DND-41 (cell line): ENCODE results near the gene MYOM3.

Experiments
- ATAC-seq: fragments of 200-7000 bp; cut with Tn5 transposase; 3 replicates; pipeline ENCODE4 v1.9.1; 2021; ENCODE audit warnings: low read depth; ENCODE audit not compliant: insufficient read depth
- DNase-seq: peaks from one replicate; pipeline ENCODE4 v3.0.0-alpha.2; 2020
- H2AFZ ChIP-seq: 2 replicates; pipeline ENCODE4 v1.6.0; 2012; ENCODE audit warnings: low read depth, low read length
- H3K27ac ChIP-seq: 2 replicates; pipeline ENCODE4 v1.5.1; 2012; ENCODE audit warnings: low read length, inconsistent platforms
- H3K27me3 ChIP-seq: fragments of 200-600 bp; sonication (generic); 2 replicates; pipeline ENCODE4 v1.6.0; 2012; ENCODE audit warnings: low read length, mild to moderate bottlenecking, inconsistent platforms; ENCODE audit not compliant: insufficient read depth, poor library complexity
- H3K36me3 ChIP-seq: 2 replicates; pipeline ENCODE4 v1.5.1; 2012; ENCODE audit warnings: low read length, inconsistent platforms; ENCODE audit not compliant: insufficient read depth
- H3K4me1 ChIP-seq: 2 replicates; pipeline ENCODE4 v1.5.1; 2012; ENCODE audit warnings: mild to moderate bottlenecking, low read length; ENCODE audit not compliant: insufficient read depth
- H3K4me2 ChIP-seq: 2 replicates; pipeline ENCODE4 v1.6.0; 2012; ENCODE audit warnings: mild to moderate bottlenecking, moderate library complexity, low read length, inconsistent platforms; ENCODE audit not compliant: insufficient read depth
- H3K4me3 ChIP-seq, 2 experiments: fragments of 200-600 bp in 1 of 2; shearing (Covaris generic) in 1 of 2; 2 replicates each; pipeline ENCODE4 v1.5.1; 2012 to 2016; ENCODE audit warnings: inconsistent platforms in 2 of 2, low read length in 2 of 2, mild to moderate bottlenecking in 2 of 2, low read depth in 1 of 2, moderate library complexity in 1 of 2
- H3K79me2 ChIP-seq: 2 replicates; pipeline ENCODE4 v1.6.0; 2012; ENCODE audit warnings: low read length, inconsistent platforms; ENCODE audit not compliant: insufficient read depth
- H3K9ac ChIP-seq: 2 replicates; pipeline ENCODE4 v1.6.0; 2012; ENCODE audit warnings: low read depth, mild to moderate bottlenecking, inconsistent platforms, low read length, moderate library complexity
- H3K9me3 ChIP-seq: 2 replicates; pipeline ENCODE4 v1.5.1; 2012; ENCODE audit warnings: low read length, moderate library complexity, mild to moderate bottlenecking, inconsistent platforms; ENCODE audit not compliant: insufficient read depth, severe bottlenecking
- H4K20me1 ChIP-seq: 2 replicates; pipeline ENCODE4 v1.6.0; 2012; ENCODE audit warnings: low read length; ENCODE audit not compliant: insufficient read depth
- CTCF ChIP-seq: IDR thresholded peaks from 2 replicates; pipeline ENCODE4 v1.5.1; 2012; ENCODE audit warnings: borderline replicate concordance, low read length, moderate library complexity, mild to moderate bottlenecking; ENCODE audit not compliant: poor library complexity, severe bottlenecking; ENCODE audit errors: extremely low read depth
- EZH2 ChIP-seq: IDR thresholded peaks from 3 replicates; pipeline ENCODE4 v1.6.1; 2012; ENCODE audit warnings: borderline replicate concordance, low read depth, mild to moderate bottlenecking, moderate library complexity, low read length, inconsistent platforms; ENCODE audit not compliant: severe bottlenecking

MYOM3 gene

GRCh38 chr1:24126018-24126671, 14.2 kb upstream of the MYOM3 start:
- Histone ChIP-seq H3K27ac (no peak overlapping the region), H3K4me3 (no peak overlapping the region), H3K4me2 (no peak overlapping the region), H3K9ac (no peak overlapping the region), H3K79me2 (no peaks in the 10 kb centered on the region), H3K36me3 (no peaks in the 10 kb centered on the region), H3K9me3 (peaks cover 5% of the 10 kb centered on the region), H2AFZ (no peak overlapping the region), H3K27me3 (peaks cover 2% of the 10 kb centered on the region), H3K4me1 (no peaks in the 10 kb centered on the region), H4K20me1 (peaks cover 5% of the 10 kb centered on the region; the same call in 1 of the 2 replicates)
- ATAC-seq (no peak), DNase-seq (no peak)
- TF ChIP-seq EZH2 (no peak), CTCF (no peak)

- Histone ChIP-seq H3K27ac (no peak overlapping the region), H3K4me1 (no peaks in the 10 kb centered on the region), H4K20me1 (peaks cover 11% of the 10 kb centered on the region), H3K9me3 (peaks cover 4% of the 10 kb centered on the region), H3K9ac (no peak overlapping the region), H3K79me2 (no peaks in the 10 kb centered on the region), H3K4me3 (no peak overlapping the region), H3K4me2 (no peak overlapping the region), H3K27me3 (peaks cover 9% of the 10 kb centered on the region), H2AFZ (no peak overlapping the region), H3K36me3 (no peaks in the 10 kb centered on the region)
- ATAC-seq (no peak), DNase-seq (no peak)
- TF ChIP-seq EZH2 (no peak), CTCF (no peak)
Observed at GRCh38 chr1:24125456-24125855, 13.5 kb upstream of the MYOM3 start.

- Histone ChIP-seq H3K9me3 (no peaks in the 10 kb centered on the region), H3K4me1 (no peaks in the 10 kb centered on the region), H4K20me1 (peaks cover 12% of the 10 kb centered on the region), H3K36me3 (no peaks in the 10 kb centered on the region), H3K4me3 (no peak overlapping the region), H3K9ac (no peak overlapping the region), H3K27me3 (peaks cover 9% of the 10 kb centered on the region), H2AFZ (no peak overlapping the region), H3K27ac (no peak overlapping the region), H3K4me2 (no peak overlapping the region), H3K79me2 (no peaks in the 10 kb centered on the region)
- TF ChIP-seq CTCF, result no peak
- TF ChIP-seq EZH2, result no peak
- DNase-seq (no peak), ATAC-seq (no peak)
Observed at GRCh38 chr1:24124980-24125379, 13.0 kb upstream of the MYOM3 start.

GRCh38 chr1:24123611-24124010, 11.7 kb upstream of the MYOM3 start:
- Histone ChIP-seq H2AFZ (no peak overlapping the region), H3K36me3 (no peaks in the 10 kb centered on the region), H3K79me2 (no peaks in the 10 kb centered on the region), H3K4me3 (no peak overlapping the region), H3K4me1 (no peaks in the 10 kb centered on the region), H3K9ac (no peak overlapping the region), H3K27me3 (peaks cover 14% of the 10 kb centered on the region), H3K4me2 (no peak overlapping the region), H4K20me1 (peaks cover 15% of the 10 kb centered on the region), H3K27ac (no peak overlapping the region), H3K9me3 (no peaks in the 10 kb centered on the region)
- TF ChIP-seq CTCF, result no peak
- no peak for DNase-seq
- no peak for ATAC-seq
